Bronchial epithelial cell (primary cell): Measurements from ENCODE around the gene ACYP1. TPM values are rescaled to one million over a fixed set of nuclear protein-coding genes. Genes with fewer than 3 reads are reported as not detected.

Experiments
- DNase-seq: peaks from one replicate; pipeline ENCODE4 v3.0.0-alpha.2; 2010; ENCODE audit warnings: low read depth
- FAIRE-seq: peaks from 2 replicates; lab custom pipeline; 2011; peaks lifted over from hg19 to GRCh38; lab: Jason Lieb, UNC
- H3K27me3 ChIP-seq: 2 replicates; pipeline ENCODE4 v1.5.1; 2011; ENCODE audit warnings: low read length; ENCODE audit not compliant: control insufficient read depth, insufficient read depth
- H3K36me3 ChIP-seq: 2 replicates; pipeline ENCODE4 v1.5.1; 2011; ENCODE audit warnings: low read length; ENCODE audit not compliant: control insufficient read depth, insufficient read depth
- H3K4me3 ChIP-seq: 2 replicates; pipeline ENCODE4 v1.5.1; 2011; ENCODE audit warnings: mild to moderate bottlenecking, low read depth, low read length, control low read depth
- CTCF ChIP-seq: IDR thresholded peaks from 2 replicates; pipeline ENCODE4 v1.5.1; 2011; ENCODE audit warnings: mild to moderate bottlenecking, moderate library complexity, low read length, control low read depth, inconsistent platforms; ENCODE audit not compliant: insufficient read depth, severe bottlenecking
- total RNA-seq: library from RNA; depleted of rRNA; stranded (reverse); fragments of >200 nt; gene quantifications from 2 replicates; pipeline ENCODE4 v1.2.1, GENCODE V29; 2014

ACYP1 gene
- total RNA-seq, 1 donor from 2014 or later, result 4.5 TPM

GRCh38 chr14:75011356-75011994, 52.3 kb downstream of the ACYP1 start:
- no peak overlapping the region for H3K4me3 ChIP-seq
- peaks cover 14% of the 10 kb centered on the region for H3K36me3 ChIP-seq
- DNase-seq (peak; percentile 59), FAIRE-seq (no peak)
- H3K27me3 ChIP-seq, result no peaks in the 10 kb centered on the region
- TF ChIP-seq CTCF, result no peak

GRCh38 chr14:75010472-75011093, 53.2 kb downstream of the ACYP1 start:
- no peak for FAIRE-seq
- no peak overlapping the region for H3K4me3 ChIP-seq

GRCh38 chr14:75009176-75009575, 54.6 kb downstream of the ACYP1 start:
- H3K4me3 ChIP-seq, result no peak overlapping the region
- no peaks in the 10 kb centered on the region for H3K27me3 ChIP-seq
- DNase-seq (no peak), FAIRE-seq (no peak)
- no peak for TF ChIP-seq CTCF
- peaks cover 20% of the 10 kb centered on the region for H3K36me3 ChIP-seq

More at GRCh38 chr14:75010472-75011093, 53.2 kb downstream of the ACYP1 start:
- no peak for DNase-seq
- Histone ChIP-seq H3K36me3 (peaks cover 20% of the 10 kb centered on the region), H3K27me3 (no peaks in the 10 kb centered on the region)
- no peak for TF ChIP-seq CTCF

GRCh38 chr14:75005357-75005756, 58.5 kb downstream of the ACYP1 start:
- H3K27me3 ChIP-seq, result no peaks in the 10 kb centered on the region
- no peak for TF ChIP-seq CTCF
- H3K4me3 ChIP-seq, result no peak overlapping the region
- DNase-seq (peak; percentile 54), FAIRE-seq (no peak)
- H3K36me3 ChIP-seq, result peaks cover 20% of the 10 kb centered on the region

GRCh38 chr14:75003250-75004027, 60.4 kb downstream of the ACYP1 start:
- Histone ChIP-seq H3K27me3 (no peaks in the 10 kb centered on the region), H3K36me3 (peaks cover 13% of the 10 kb centered on the region), H3K4me3 (peak overlapping the region; percentile 88)
- no peak for TF ChIP-seq CTCF
- FAIRE-seq, result no peak
- DNase-seq, result no peak

Other genes with a start within 250 kb of the ACYP1 start
- gene PROX2, start 187.9 kb downstream of the ACYP1 start, total RNA-seq, result not detected in 2 replicates
- 48.2 and 58.5 TPM in 2 replicates for gene DLST, start 182.1 kb downstream of the ACYP1 start, total RNA-seq
- 1.5 and 6.1 TPM in 2 replicates for gene RPS6KL1, start 140.8 kb downstream of the ACYP1 start, total RNA-seq
- gene PGF, start 108.4 kb downstream of the ACYP1 start, total RNA-seq, result 52.1 and 56.6 TPM in 2 replicates
- gene EIF2B2, start 61.1 kb downstream of the ACYP1 start, total RNA-seq, result 60.6 and 83.7 TPM in 2 replicates
- 18.3 and 24.0 TPM in 2 replicates for gene MLH3, start 12.6 kb downstream of the ACYP1 start, total RNA-seq
- 0.53 and 0.90 TPM in 2 replicates for gene ZC2HC1C, start 5.6 kb upstream of the ACYP1 start, total RNA-seq
- 26.3 and 34.3 TPM in 2 replicates for gene NEK9, start 63.0 kb upstream of the ACYP1 start, total RNA-seq
- 244 and 363 TPM in 2 replicates for gene TMED10, start 112.6 kb upstream of the ACYP1 start, total RNA-seq
- gene FOS, start 214.8 kb upstream of the ACYP1 start, total RNA-seq, result 131 and 143 TPM in 2 replicates